Astrocyte (in vitro differentiated cells and primary cell): Measurements from ENCODE around the gene TRPV6. TPM values are rescaled to one million over a fixed set of nuclear protein-coding genes. Genes with fewer than 3 reads are reported as not detected.

Experiments
- DNase-seq: peaks from one replicate; pipeline ENCODE4 v3.0.0-alpha.2; 2010; ENCODE audit warnings: low read depth
- FAIRE-seq: peaks from 2 replicates; lab custom pipeline; 2011; peaks lifted over from hg19 to GRCh38; lab: Jason Lieb, UNC
- H2AFZ ChIP-seq: 2 replicates; pipeline ENCODE4 v1.6.0; 2012; ENCODE audit warnings: low read depth, low read length, inconsistent platforms
- H3K27ac ChIP-seq: 2 replicates; pipeline ENCODE4 v1.5.1; 2011; ENCODE audit warnings: low read depth, low read length, inconsistent platforms
- H3K27me3 ChIP-seq: 2 replicates; pipeline ENCODE4 v1.6.0; 2011; ENCODE audit warnings: low read length, inconsistent platforms; ENCODE audit not compliant: insufficient read depth
- H3K36me3 ChIP-seq: 2 replicates; pipeline ENCODE4 v1.5.1; 2011; ENCODE audit warnings: low read length, inconsistent platforms; ENCODE audit not compliant: insufficient read depth
- H3K4me1 ChIP-seq: 2 replicates; pipeline ENCODE4 v1.5.1; 2011; ENCODE audit warnings: low read length, inconsistent platforms; ENCODE audit not compliant: insufficient read depth
- H3K4me2 ChIP-seq: 2 replicates; pipeline ENCODE4 v1.6.0; 2012; ENCODE audit warnings: low read length, inconsistent platforms
- H3K4me3 ChIP-seq: 2 replicates; pipeline ENCODE4 v1.5.1; 2011; ENCODE audit warnings: low read depth, mild to moderate bottlenecking, low read length, inconsistent platforms; ENCODE audit not compliant: insufficient read depth
- H3K79me2 ChIP-seq: 2 replicates; pipeline ENCODE4 v1.6.0; 2012; ENCODE audit warnings: mild to moderate bottlenecking, low read length, inconsistent platforms; ENCODE audit not compliant: insufficient read depth
- H3K9ac ChIP-seq: 2 replicates; pipeline ENCODE4 v1.6.0; 2012; ENCODE audit warnings: mild to moderate bottlenecking, low read length, inconsistent platforms
- H3K9me3 ChIP-seq: 2 replicates; pipeline ENCODE4 v1.5.1; 2012; ENCODE audit warnings: low read depth, mild to moderate bottlenecking, low read length, inconsistent platforms; ENCODE audit not compliant: insufficient read depth
- H4K20me1 ChIP-seq: 2 replicates; pipeline ENCODE4 v1.6.0; 2012; ENCODE audit warnings: low read length, inconsistent platforms; ENCODE audit not compliant: insufficient read depth
- H3K27ac Mint-ChIP-seq: one replicate; pipeline ENCODE4 v1.8.0; 2021; ENCODE audit warnings: mild to moderate bottlenecking, mixed read lengths; ENCODE audit not compliant: unreplicated experiment
- H3K27me3 Mint-ChIP-seq: one replicate; pipeline ENCODE4 v1.8.0; 2021; ENCODE audit warnings: low read depth, mixed read lengths; ENCODE audit not compliant: unreplicated experiment
- H3K36me3 Mint-ChIP-seq: one replicate; pipeline ENCODE4 v1.8.0; 2021; ENCODE audit warnings: low read depth, mixed read lengths; ENCODE audit not compliant: unreplicated experiment
- H3K4me1 Mint-ChIP-seq: one replicate; pipeline ENCODE4 v1.8.0; 2021; ENCODE audit warnings: low read depth, mixed read lengths; ENCODE audit not compliant: unreplicated experiment
- H3K4me3 Mint-ChIP-seq: one replicate; pipeline ENCODE4 v1.8.0; 2021; ENCODE audit warnings: mild to moderate bottlenecking, moderate library complexity, mixed read lengths; ENCODE audit not compliant: unreplicated experiment
- H3K9me3 Mint-ChIP-seq: one replicate; pipeline ENCODE4 v1.8.0; 2021; ENCODE audit warnings: mild to moderate bottlenecking, mixed read lengths; ENCODE audit not compliant: unreplicated experiment
- CTCF ChIP-seq: IDR thresholded peaks from 2 replicates; pipeline ENCODE4 v1.5.1; 2011; ENCODE audit warnings: low read depth, mild to moderate bottlenecking, inconsistent platforms, low read length, moderate library complexity; ENCODE audit not compliant: insufficient read depth
- EZH2 ChIP-seq: IDR thresholded peaks from 2 replicates; pipeline ENCODE4 v1.6.1; 2012; ENCODE audit warnings: mild to moderate bottlenecking, low read length, inconsistent platforms; ENCODE audit not compliant: insufficient read depth
- total RNA-seq: library from RNA; stranded (reverse); gene quantifications from 2 replicates; pipeline ENCODE4 v1.2.1, GENCODE V29; 2021

Gene TRPV6
- total RNA-seq, 1 donor from 2014 or later: 0.14 TPM

GRCh38 chr7:142867398-142868187 is 18.0 kb downstream of the TRPV6 start:
- no peak for DNase-seq
- no peak overlapping the region for H3K4me3 ChIP-seq
- H3K27me3 Mint-ChIP-seq: peaks cover 24% of the 10 kb centered on the region
- no peak overlapping the region for H3K4me3 Mint-ChIP-seq
- no peak overlapping the region for H3K4me2 ChIP-seq
- TF ChIP-seq EZH2 (no peak), CTCF (no peak)
- H3K4me1 Mint-ChIP-seq: no peaks in the 10 kb centered on the region
- peaks cover 2% of the 10 kb centered on the region for H3K36me3 Mint-ChIP-seq
- H3K27ac Mint-ChIP-seq: no peak overlapping the region
- H3K9ac ChIP-seq: no peak overlapping the region
- FAIRE-seq: no peak
- H2AFZ ChIP-seq: no peak overlapping the region
- no peaks in the 10 kb centered on the region for H3K79me2 ChIP-seq
- no peaks in the 10 kb centered on the region for H3K9me3 ChIP-seq
- no peaks in the 10 kb centered on the region for H3K27me3 ChIP-seq
- H4K20me1 ChIP-seq: no peaks in the 10 kb centered on the region
- no peak overlapping the region for H3K27ac ChIP-seq
- no peaks in the 10 kb centered on the region for H3K4me1 ChIP-seq
- no peaks in the 10 kb centered on the region for H3K9me3 Mint-ChIP-seq
- no peaks in the 10 kb centered on the region for H3K36me3 ChIP-seq

GRCh38 chr7:142867097-142867378 is 18.5 kb downstream of the TRPV6 start:
- TF ChIP-seq CTCF (no peak), EZH2 (no peak)
- Histone ChIP-seq H4K20me1 (no peaks in the 10 kb centered on the region), H3K79me2 (no peaks in the 10 kb centered on the region), H3K9me3 (no peaks in the 10 kb centered on the region), H3K4me3 (no peak overlapping the region), H3K27me3 (no peaks in the 10 kb centered on the region), H3K36me3 (no peaks in the 10 kb centered on the region), H3K9ac (no peak overlapping the region), H2AFZ (no peak overlapping the region), H3K27ac (no peak overlapping the region), H3K4me1 (no peaks in the 10 kb centered on the region), H3K4me2 (no peak overlapping the region)
- H3K9me3 Mint-ChIP-seq: no peaks in the 10 kb centered on the region
- FAIRE-seq (no peak), DNase-seq (no peak)
- H3K36me3 Mint-ChIP-seq: no peaks in the 10 kb centered on the region
- no peak overlapping the region for H3K4me3 Mint-ChIP-seq
- no peak overlapping the region for H3K27ac Mint-ChIP-seq
- peaks cover 27% of the 10 kb centered on the region for H3K27me3 Mint-ChIP-seq
- H3K4me1 Mint-ChIP-seq: no peaks in the 10 kb centered on the region

DNA sequence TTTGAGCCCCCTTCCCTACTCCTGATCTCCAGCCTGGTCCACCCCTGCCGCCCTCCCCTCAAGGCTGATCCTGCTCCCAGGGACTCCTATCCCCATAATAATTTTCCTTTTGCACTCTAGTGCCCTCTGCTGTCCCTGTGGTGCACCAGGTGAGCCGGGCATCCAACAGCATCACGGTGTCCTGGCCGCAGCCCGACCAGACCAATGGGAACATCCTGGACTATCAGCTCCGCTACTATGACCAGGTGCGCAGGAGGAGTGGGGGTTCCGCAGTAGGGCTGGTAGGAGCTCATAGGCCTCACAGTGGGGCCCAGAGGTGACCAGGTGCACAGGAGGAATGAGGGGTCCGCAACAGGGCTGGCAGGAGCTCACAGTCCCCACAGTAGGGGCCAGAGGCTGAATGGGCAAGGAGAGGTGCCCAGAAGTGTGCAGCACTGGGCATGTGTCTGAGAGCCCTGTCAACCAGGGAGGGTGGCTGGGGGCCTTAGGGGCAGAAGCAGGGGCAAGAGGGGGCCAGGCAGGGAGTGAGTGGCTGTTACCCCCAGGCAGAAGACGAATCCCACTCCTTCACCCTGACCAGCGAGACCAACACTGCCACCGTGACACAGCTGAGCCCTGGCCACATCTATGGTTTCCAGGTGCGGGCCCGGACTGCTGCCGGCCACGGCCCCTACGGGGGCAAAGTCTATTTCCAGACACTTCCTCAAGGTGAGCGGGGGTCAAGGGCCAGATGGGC is 19.0 kb downstream of the TRPV6 start:
- DNase-seq: no peak
- TF ChIP-seq EZH2 (no peak), CTCF (peak; percentile 33)
- Histone ChIP-seq H3K9ac (no peak overlapping the region), H4K20me1 (no peaks in the 10 kb centered on the region), H3K27ac (no peak overlapping the region), H3K36me3 (no peaks in the 10 kb centered on the region), H3K4me2 (no peak overlapping the region), H3K4me1 (no peaks in the 10 kb centered on the region), H2AFZ (no peak overlapping the region), H3K79me2 (no peaks in the 10 kb centered on the region), H3K9me3 (no peaks in the 10 kb centered on the region), H3K4me3 (no peak overlapping the region), H3K27me3 (no peaks in the 10 kb centered on the region)
- H3K4me3 Mint-ChIP-seq: no peak overlapping the region
- no peaks in the 10 kb centered on the region for H3K4me1 Mint-ChIP-seq
- no peak for FAIRE-seq
- H3K27me3 Mint-ChIP-seq: peaks cover 27% of the 10 kb centered on the region
- no peak overlapping the region for H3K27ac Mint-ChIP-seq
- H3K9me3 Mint-ChIP-seq: no peaks in the 10 kb centered on the region
- H3K36me3 Mint-ChIP-seq: no peaks in the 10 kb centered on the region
